ENCODE results near the gene CADM2. TPM values are rescaled to one million over a fixed set of nuclear protein-coding genes. Genes with fewer than 3 reads are reported as not detected.
A peak's percentile ranks its signal among the peaks of the same experiment; 100 is the strongest.

CADM2 gene
- total RNA-seq, 1 donor from 2014 or later, result 2.9 TPM

DNA sequence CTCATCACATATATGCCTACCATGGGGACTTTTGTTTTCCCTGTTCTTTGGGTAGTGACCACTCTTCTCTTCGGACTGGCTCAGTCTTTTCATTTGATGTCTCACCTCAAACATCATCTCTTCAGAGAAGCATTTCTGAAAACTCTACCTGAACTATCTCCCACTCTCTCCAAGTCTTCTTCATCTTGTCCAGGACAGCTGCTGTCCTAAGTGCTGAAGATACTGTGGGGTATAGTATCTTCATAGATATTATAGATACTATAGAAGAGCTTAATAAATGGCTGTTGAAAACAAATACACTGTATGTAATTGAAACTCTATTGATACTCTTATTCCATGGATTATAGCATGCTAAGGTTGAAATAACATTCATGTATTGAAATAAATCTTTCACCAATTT is 672.3 kb downstream of the CADM2 start:
- no peak for TF ChIP-seq EZH2 (IDR thresholded peaks at IDR 0.05; ENCODE audit: insufficient read depth, low read length)
- TF ChIP-seq CTCF (IDR thresholded peaks at IDR 0.05; ENCODE audit: insufficient read depth, low read depth, low read length), result no peak
- H3K9me3 ChIP-seq (ENCODE audit: insufficient read depth, low read depth, low read length), result no peaks in the 10 kb centered on the region
- H3K36me3 Mint-ChIP-seq (ENCODE audit: low read depth, unreplicated experiment), result no peaks in the 10 kb centered on the region
- H2AFZ ChIP-seq (ENCODE audit: low read depth, low read length), result no peak overlapping the region
- no peak for DNase-seq (ENCODE audit: low read depth)
- H3K27me3 Mint-ChIP-seq (ENCODE audit: low read depth, unreplicated experiment), result no peaks in the 10 kb centered on the region
- no peaks in the 10 kb centered on the region for H3K4me1 Mint-ChIP-seq (ENCODE audit: low read depth, unreplicated experiment)
- no peaks in the 10 kb centered on the region for H3K4me1 ChIP-seq (ENCODE audit: insufficient read depth, low read length)
- no peak overlapping the region for H3K27ac ChIP-seq (ENCODE audit: low read depth, low read length)
- H3K79me2 ChIP-seq (ENCODE audit: insufficient read depth, low read length), result no peaks in the 10 kb centered on the region
- no peaks in the 10 kb centered on the region for H3K9me3 Mint-ChIP-seq (ENCODE audit: unreplicated experiment)
- no peak for FAIRE-seq
- no peak overlapping the region for H3K4me2 ChIP-seq (ENCODE audit: low read length)
- no peak overlapping the region for H3K27ac Mint-ChIP-seq (ENCODE audit: unreplicated experiment)
- H4K20me1 ChIP-seq (ENCODE audit: insufficient read depth, low read length), result no peaks in the 10 kb centered on the region
- H3K36me3 ChIP-seq (ENCODE audit: insufficient read depth, low read length), result no peaks in the 10 kb centered on the region
- H3K4me3 Mint-ChIP-seq (ENCODE audit: unreplicated experiment), result no peak overlapping the region
- no peak overlapping the region for H3K4me3 ChIP-seq (ENCODE audit: insufficient read depth, low read depth, low read length)
- H3K27me3 ChIP-seq (ENCODE audit: insufficient read depth, low read length), result no peaks in the 10 kb centered on the region
- no peak overlapping the region for H3K9ac ChIP-seq (ENCODE audit: low read length)

DNA sequence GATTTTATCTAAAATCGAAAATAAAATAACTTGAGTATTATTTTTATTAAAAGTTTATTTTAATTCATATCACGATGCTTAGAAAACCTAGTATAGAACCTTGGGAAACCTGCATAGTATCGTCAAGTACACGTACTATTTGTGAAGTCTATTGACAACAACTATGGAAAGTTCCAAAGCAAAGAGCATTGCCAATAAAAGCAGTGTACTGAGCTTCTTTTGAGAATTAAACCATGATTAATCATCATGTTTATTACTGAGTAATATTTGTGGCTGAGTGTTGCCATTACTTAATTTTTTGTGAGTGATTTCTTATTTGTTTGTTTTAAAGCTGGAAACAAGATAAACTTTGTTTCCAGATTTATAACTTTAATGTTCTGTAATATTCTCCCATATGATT is 674.1 kb downstream of the CADM2 start:
- no peak overlapping the region for H3K4me3 Mint-ChIP-seq (ENCODE audit: unreplicated experiment)
- H3K79me2 ChIP-seq (ENCODE audit: insufficient read depth, low read length), result no peaks in the 10 kb centered on the region
- no peak overlapping the region for H3K27ac Mint-ChIP-seq (ENCODE audit: unreplicated experiment)
- H3K27me3 ChIP-seq (ENCODE audit: insufficient read depth, low read length), result no peaks in the 10 kb centered on the region
- no peaks in the 10 kb centered on the region for H3K9me3 Mint-ChIP-seq (ENCODE audit: unreplicated experiment)
- FAIRE-seq, result no peak
- H3K36me3 Mint-ChIP-seq (ENCODE audit: low read depth, unreplicated experiment), result no peaks in the 10 kb centered on the region
- no peaks in the 10 kb centered on the region for H3K4me1 ChIP-seq (ENCODE audit: insufficient read depth, low read length)
- no peak for TF ChIP-seq EZH2 (IDR thresholded peaks at IDR 0.05; ENCODE audit: insufficient read depth, low read length)
- no peak for TF ChIP-seq CTCF (IDR thresholded peaks at IDR 0.05; ENCODE audit: insufficient read depth, low read depth, low read length)
- DNase-seq (ENCODE audit: low read depth), result no peak
- no peaks in the 10 kb centered on the region for H4K20me1 ChIP-seq (ENCODE audit: insufficient read depth, low read length)
- H3K27ac ChIP-seq (ENCODE audit: low read depth, low read length), result no peak overlapping the region
- H2AFZ ChIP-seq (ENCODE audit: low read depth, low read length), result no peak overlapping the region
- no peaks in the 10 kb centered on the region for H3K27me3 Mint-ChIP-seq (ENCODE audit: low read depth, unreplicated experiment)
- no peak overlapping the region for H3K4me2 ChIP-seq (ENCODE audit: low read length)
- H3K9me3 ChIP-seq (ENCODE audit: insufficient read depth, low read depth, low read length), result no peaks in the 10 kb centered on the region
- H3K9ac ChIP-seq (ENCODE audit: low read length), result no peak overlapping the region
- no peaks in the 10 kb centered on the region for H3K4me1 Mint-ChIP-seq (ENCODE audit: low read depth, unreplicated experiment)
- no peak overlapping the region for H3K4me3 ChIP-seq (ENCODE audit: insufficient read depth, low read depth, low read length)
- H3K36me3 ChIP-seq (ENCODE audit: insufficient read depth, low read length), result no peaks in the 10 kb centered on the region

GRCh38 chr3:85652360-85652759 is 693.6 kb downstream of the CADM2 start:
- Histone ChIP-seq H3K4me2 (ENCODE audit: low read length) (no peak overlapping the region), H3K27me3 (ENCODE audit: insufficient read depth, low read length) (no peaks in the 10 kb centered on the region), H3K9ac (ENCODE audit: low read length) (no peak overlapping the region), H3K4me3 (ENCODE audit: insufficient read depth, low read depth, low read length) (no peak overlapping the region), H3K27ac (ENCODE audit: low read depth, low read length) (no peak overlapping the region), H4K20me1 (ENCODE audit: insufficient read depth, low read length) (no peaks in the 10 kb centered on the region), H2AFZ (ENCODE audit: low read depth, low read length) (no peak overlapping the region), H3K4me1 (ENCODE audit: insufficient read depth, low read length) (no peaks in the 10 kb centered on the region), H3K36me3 (ENCODE audit: insufficient read depth, low read length) (no peaks in the 10 kb centered on the region), H3K79me2 (ENCODE audit: insufficient read depth, low read length) (no peaks in the 10 kb centered on the region), H3K9me3 (ENCODE audit: insufficient read depth, low read depth, low read length) (no peaks in the 10 kb centered on the region)
- no peak for TF ChIP-seq EZH2 (IDR thresholded peaks at IDR 0.05; ENCODE audit: insufficient read depth, low read length)
- no peak for TF ChIP-seq CTCF (IDR thresholded peaks at IDR 0.05; ENCODE audit: insufficient read depth, low read depth, low read length)
- no peak overlapping the region for H3K4me3 Mint-ChIP-seq (ENCODE audit: unreplicated experiment)
- FAIRE-seq, result no peak
- DNase-seq (ENCODE audit: low read depth), result peak; percentile 46
- H3K9me3 Mint-ChIP-seq (ENCODE audit: unreplicated experiment), result no peaks in the 10 kb centered on the region
- no peaks in the 10 kb centered on the region for H3K4me1 Mint-ChIP-seq (ENCODE audit: low read depth, unreplicated experiment)
- no peak overlapping the region for H3K27ac Mint-ChIP-seq (ENCODE audit: unreplicated experiment)
- no peaks in the 10 kb centered on the region for H3K27me3 Mint-ChIP-seq (ENCODE audit: low read depth, unreplicated experiment)
- no peaks in the 10 kb centered on the region for H3K36me3 Mint-ChIP-seq (ENCODE audit: low read depth, unreplicated experiment)
